ENCODE results near the gene IFT52. TPM values are rescaled to one million over a fixed set of nuclear protein-coding genes. Genes with fewer than 3 reads are reported as not detected.

Gene IFT52
- total and polyA plus RNA-seq, 11 donors, result 4.2 to 15.5 (median 5.7) TPM

DNA sequence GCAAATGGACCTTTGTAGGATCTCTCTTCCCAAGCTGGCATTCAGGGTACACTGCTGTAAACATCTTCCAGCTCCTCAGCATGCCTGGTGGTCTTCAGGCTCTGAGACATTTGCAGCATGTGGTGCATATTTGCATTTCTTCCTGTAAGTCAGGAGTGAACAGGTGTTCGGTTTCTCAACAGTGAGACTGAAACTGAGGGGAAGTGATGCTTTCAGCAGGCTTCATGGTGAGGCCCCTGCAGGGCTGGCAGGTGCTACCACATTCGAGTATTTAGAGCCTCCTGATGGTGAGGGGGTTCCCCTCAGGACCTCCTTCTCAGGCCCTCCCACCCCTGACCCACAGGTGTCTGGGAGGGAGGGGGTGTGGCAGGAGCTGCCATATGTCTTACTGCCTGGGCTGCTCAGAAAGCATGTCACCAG is 91.3 kb downstream of the IFT52 start:
- Histone ChIP-seq H3K27me3 (no peaks in the 10 kb centered on the region), H3K4me3 (no peak overlapping the region), H3K4me1 (peaks cover 0 to 4% (median 0%) of the 10 kb centered on the region in 12 donors), H3K9me3 (no peaks in the 10 kb centered on the region), H3K36me3 (no peaks in the 10 kb centered on the region), H3K27ac (no peak overlapping the region)
- DNase-seq, result no peak
- intact Hi-C loops (cut with DNase I), result no loop called here
- ATAC-seq, result no peak
- 74 to 86% (median 80%) methylated on average over 2 of the region's 2 CpGs for WGBS, 4 donors
- TF ChIP-seq, protein P1, sequence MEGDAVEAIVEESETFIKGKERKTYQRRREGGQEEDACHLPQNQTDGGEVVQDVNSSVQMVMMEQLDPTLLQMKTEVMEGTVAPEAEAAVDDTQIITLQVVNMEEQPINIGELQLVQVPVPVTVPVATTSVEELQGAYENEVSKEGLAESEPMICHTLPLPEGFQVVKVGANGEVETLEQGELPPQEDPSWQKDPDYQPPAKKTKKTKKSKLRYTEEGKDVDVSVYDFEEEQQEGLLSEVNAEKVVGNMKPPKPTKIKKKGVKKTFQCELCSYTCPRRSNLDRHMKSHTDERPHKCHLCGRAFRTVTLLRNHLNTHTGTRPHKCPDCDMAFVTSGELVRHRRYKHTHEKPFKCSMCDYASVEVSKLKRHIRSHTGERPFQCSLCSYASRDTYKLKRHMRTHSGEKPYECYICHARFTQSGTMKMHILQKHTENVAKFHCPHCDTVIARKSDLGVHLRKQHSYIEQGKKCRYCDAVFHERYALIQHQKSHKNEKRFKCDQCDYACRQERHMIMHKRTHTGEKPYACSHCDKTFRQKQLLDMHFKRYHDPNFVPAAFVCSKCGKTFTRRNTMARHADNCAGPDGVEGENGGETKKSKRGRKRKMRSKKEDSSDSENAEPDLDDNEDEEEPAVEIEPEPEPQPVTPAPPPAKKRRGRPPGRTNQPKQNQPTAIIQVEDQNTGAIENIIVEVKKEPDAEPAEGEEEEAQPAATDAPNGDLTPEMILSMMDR (IDR thresholded peaks at IDR 0.05), result no peak
- no peak for TF ChIP-seq POLR2A (IDR thresholded peaks at IDR 0.05)

DNA sequence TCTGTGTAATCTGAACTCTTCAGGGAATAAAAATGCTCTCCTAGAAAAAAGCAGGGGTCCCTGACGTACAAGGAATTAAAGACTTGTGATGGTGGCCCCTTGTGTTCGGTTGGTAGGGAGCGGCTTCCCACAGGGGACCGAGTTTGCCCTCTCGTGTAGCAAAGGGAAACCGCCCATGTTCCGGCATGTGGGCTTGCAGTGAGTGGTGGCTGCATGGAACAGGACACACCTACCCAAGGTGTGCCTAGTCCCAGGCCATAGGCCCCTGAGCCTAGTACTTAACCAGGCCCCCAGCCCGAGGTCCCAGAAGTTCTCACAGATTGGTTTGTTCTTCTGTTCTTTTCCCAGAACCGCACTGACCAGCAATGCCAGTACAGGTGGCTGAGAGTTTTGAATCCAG is 91.7 kb downstream of the IFT52 start:
- WGBS, 4 donors, result 95 to 99% (median 96%) methylated on average over 9 of the region's 9 CpGs
- no peak overlapping the region for H3K27ac ChIP-seq
- intact Hi-C loops (cut with DNase I), result no loop called here
- no peak for TF ChIP-seq POLR2A (IDR thresholded peaks at IDR 0.05)
- TF ChIP-seq, protein P1 (IDR thresholded peaks at IDR 0.05), result no peak
- H3K36me3 ChIP-seq, result no peaks in the 10 kb centered on the region
- H3K9me3 ChIP-seq, result no peaks in the 10 kb centered on the region
- DNase-seq (no peak), ATAC-seq (no peak)
- no peaks in the 10 kb centered on the region for H3K27me3 ChIP-seq
- no peak overlapping the region for H3K4me3 ChIP-seq
- peaks cover 0 to 4% (median 0%) of the 10 kb centered on the region in 12 donors for H3K4me1 ChIP-seq

DNA sequence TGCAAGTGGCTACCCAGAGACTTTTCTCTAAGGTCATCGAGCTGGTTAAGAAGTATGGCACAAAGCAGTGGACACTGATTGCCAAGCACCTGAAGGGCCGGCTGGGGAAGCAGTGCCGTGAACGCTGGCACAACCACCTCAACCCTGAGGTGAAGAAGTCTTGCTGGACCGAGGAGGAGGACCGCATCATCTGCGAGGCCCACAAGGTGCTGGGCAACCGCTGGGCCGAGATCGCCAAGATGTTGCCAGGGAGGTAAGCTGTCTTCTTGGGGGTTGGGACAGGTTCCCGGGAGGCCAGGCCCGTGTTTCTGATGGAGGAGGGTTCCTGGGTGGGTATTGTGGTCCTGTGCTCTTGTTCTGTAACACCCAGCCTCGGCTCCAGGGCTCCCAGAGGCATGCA is 96.1 kb downstream of the IFT52 start:
- DNase-seq (no peak), ATAC-seq (no peak)
- H3K4me3 ChIP-seq, result no peak overlapping the region
- intact Hi-C loops (cut with DNase I), result no loop called here
- TF ChIP-seq, protein P1 (IDR thresholded peaks at IDR 0.05), result no peak
- TF ChIP-seq POLR2A (IDR thresholded peaks at IDR 0.05), result no peak
- no peaks in the 10 kb centered on the region for H3K9me3 ChIP-seq
- peaks cover 0 to 3% (median 0%) of the 10 kb centered on the region in 12 donors for H3K4me1 ChIP-seq
- 90 to 93% (median 91%) methylated on average over 12 to 13 of the region's 13 CpGs for WGBS, 4 donors
- no peaks in the 10 kb centered on the region for H3K36me3 ChIP-seq
- H3K27ac ChIP-seq, result no peak overlapping the region
- H3K27me3 ChIP-seq, result no peaks in the 10 kb centered on the region

DNA sequence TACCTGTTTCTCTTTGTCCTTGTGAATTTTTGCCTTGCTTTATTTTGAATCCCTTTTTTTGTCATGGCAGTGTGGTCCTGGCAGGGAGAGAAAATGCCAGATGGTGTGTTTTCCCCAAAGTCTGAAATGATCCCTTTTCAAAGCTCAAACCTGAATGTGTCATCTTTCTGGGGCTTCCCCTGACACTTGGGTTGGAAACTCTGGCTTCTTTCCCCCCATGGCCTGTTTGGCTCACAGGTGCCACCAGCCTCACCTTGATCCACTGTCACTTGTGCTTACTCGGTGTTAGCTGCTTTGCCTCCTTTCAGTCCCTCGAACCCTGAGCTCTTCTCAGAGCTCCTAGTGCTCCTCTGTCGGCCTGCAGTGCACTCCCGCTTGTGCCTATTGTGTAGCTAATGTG is 98.4 kb downstream of the IFT52 start:
- intact Hi-C loops (cut with DNase I), result no loop called here
- H3K36me3 ChIP-seq, result no peaks in the 10 kb centered on the region
- H3K27me3 ChIP-seq, result no peaks in the 10 kb centered on the region
- no peak for ATAC-seq
- 91 to 97% (median 94%) methylated on average over 4 of the region's 4 CpGs for WGBS, 4 donors
- no peaks in the 10 kb centered on the region for H3K9me3 ChIP-seq
- no peaks in the 10 kb centered on the region for H3K4me1 ChIP-seq
- no peak for DNase-seq
- H3K27ac ChIP-seq, result no peak overlapping the region
- TF ChIP-seq POLR2A (IDR thresholded peaks at IDR 0.05), result no peak
- TF ChIP-seq, protein P1 (IDR thresholded peaks at IDR 0.05), result no peak
- no peak overlapping the region for H3K4me3 ChIP-seq

Data from heart left ventricle (tissue), 16 donors.